SU-DHL-6 (cell line): ENCODE data around the gene CARMIL1.

Source experiments
- CTCF ChIP-seq: fragments of 200-600 bp; sonication (generic); IDR thresholded peaks from one replicate; pipeline ENCODE4 v1.5.1; 2017; ENCODE audit warnings: antibody characterized with exemption, mild to moderate bottlenecking, low read length, moderate library complexity; ENCODE audit not compliant: insufficient read depth, poor library complexity, severe bottlenecking
- EZH2phosphoT487 ChIP-seq: fragments of 200-600 bp; sonication (generic), shearing (Covaris generic); conservative IDR thresholded peaks from 2 replicates; pipeline ENCODE4 v1.6.1; 2018; ENCODE audit warnings: mild to moderate bottlenecking, antibody characterized with exemption, low read length, moderate library complexity, mixed read lengths

GRCh38 chr6:25512560-25512959 is 233.4 kb downstream of the CARMIL1 start:
- TF ChIP-seq CTCF (no peak), EZH2phosphoT487 (no peak)
